ENCODE data around the gene PEAK1. TPM values are rescaled to one million over a fixed set of nuclear protein-coding genes. Genes with fewer than 3 reads are reported as not detected.

PEAK1 gene
- total RNA-seq, 2 donors from 2014 or later, result 44.2 to 59.8 TPM

DNA sequence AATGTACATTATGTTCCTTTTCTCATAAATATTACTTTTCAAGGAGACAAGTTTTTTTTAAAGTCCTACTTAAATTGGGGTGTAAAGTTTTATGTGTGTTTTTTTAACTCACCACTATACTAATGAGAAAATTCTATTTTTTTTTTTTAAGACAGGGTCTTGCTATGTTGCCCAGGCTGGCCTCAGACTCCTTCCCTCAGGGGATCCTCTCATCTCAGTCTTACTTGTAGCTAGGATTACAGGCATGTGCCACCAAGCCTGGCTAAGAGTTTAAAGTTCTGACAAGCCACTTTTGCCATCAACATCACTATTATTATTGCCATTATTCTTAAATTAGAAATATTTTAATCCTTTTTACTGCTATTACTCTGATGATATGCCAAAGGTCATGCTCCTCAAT lies 356.7 kb downstream of the PEAK1 start:
- no peak overlapping the region for H3K4me3 ChIP-seq
- no peak for DNase-seq (ENCODE audit: low spot score)
- H3K9me3 ChIP-seq, result no peaks in the 10 kb centered on the region
- peaks cover 0 to 55% of the 10 kb centered on the region in 2 donors for H3K4me1 ChIP-seq
- TF ChIP-seq, protein P1, sequence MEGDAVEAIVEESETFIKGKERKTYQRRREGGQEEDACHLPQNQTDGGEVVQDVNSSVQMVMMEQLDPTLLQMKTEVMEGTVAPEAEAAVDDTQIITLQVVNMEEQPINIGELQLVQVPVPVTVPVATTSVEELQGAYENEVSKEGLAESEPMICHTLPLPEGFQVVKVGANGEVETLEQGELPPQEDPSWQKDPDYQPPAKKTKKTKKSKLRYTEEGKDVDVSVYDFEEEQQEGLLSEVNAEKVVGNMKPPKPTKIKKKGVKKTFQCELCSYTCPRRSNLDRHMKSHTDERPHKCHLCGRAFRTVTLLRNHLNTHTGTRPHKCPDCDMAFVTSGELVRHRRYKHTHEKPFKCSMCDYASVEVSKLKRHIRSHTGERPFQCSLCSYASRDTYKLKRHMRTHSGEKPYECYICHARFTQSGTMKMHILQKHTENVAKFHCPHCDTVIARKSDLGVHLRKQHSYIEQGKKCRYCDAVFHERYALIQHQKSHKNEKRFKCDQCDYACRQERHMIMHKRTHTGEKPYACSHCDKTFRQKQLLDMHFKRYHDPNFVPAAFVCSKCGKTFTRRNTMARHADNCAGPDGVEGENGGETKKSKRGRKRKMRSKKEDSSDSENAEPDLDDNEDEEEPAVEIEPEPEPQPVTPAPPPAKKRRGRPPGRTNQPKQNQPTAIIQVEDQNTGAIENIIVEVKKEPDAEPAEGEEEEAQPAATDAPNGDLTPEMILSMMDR (IDR thresholded peaks at IDR 0.05), result no peak
- no peak overlapping the region for H3K27ac ChIP-seq
- no peaks in the 10 kb centered on the region for H3K27me3 ChIP-seq
- H3K36me3 ChIP-seq, result no peaks in the 10 kb centered on the region

DNA sequence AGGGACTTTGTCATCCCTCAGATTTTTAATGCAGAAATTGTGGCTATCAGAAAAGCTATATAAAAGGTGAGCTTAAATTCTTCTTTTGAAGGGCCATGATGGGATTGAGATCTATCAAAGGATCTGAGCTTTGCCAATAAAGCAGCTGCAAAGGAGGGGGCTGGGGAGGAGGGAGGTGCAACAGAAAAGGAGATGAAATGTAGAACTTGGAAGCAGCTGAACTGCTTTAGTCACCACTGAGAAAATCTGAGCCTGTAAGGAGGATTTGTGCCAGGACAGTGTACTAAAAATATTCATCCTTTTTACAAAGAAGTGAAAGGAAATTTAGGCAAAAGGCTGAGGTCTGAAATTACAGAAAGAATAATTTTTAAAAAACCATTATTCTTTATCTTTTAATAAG lies 359.4 kb downstream of the PEAK1 start:
- H3K9me3 ChIP-seq, result no peaks in the 10 kb centered on the region
- no peaks in the 10 kb centered on the region for H3K36me3 ChIP-seq
- DNase-seq (ENCODE audit: low spot score), result no peak
- TF ChIP-seq, protein P1 (IDR thresholded peaks at IDR 0.05), result no peak
- peaks cover 0 to 45% of the 10 kb centered on the region in 2 donors for H3K4me1 ChIP-seq
- no peak overlapping the region for H3K4me3 ChIP-seq
- H3K27me3 ChIP-seq, result no peaks in the 10 kb centered on the region
- H3K27ac ChIP-seq, result peak overlapping the region; percentile 40 to 41

- no peak overlapping the region for H3K27ac ChIP-seq
- no peaks in the 10 kb centered on the region for H3K9me3 ChIP-seq
- TF ChIP-seq, protein P1 (IDR thresholded peaks at IDR 0.05), result no peak
- H3K4me1 ChIP-seq, result peaks cover 0 to 40% of the 10 kb centered on the region in 2 donors
- H3K27me3 ChIP-seq, result no peaks in the 10 kb centered on the region
- no peak for DNase-seq (ENCODE audit: low spot score)
- H3K4me3 ChIP-seq, result no peak overlapping the region
- H3K36me3 ChIP-seq, result no peaks in the 10 kb centered on the region
Measured at GRCh38 chr15:77059786-77060361, 360.0 kb downstream of the PEAK1 start.

- no peak overlapping the region for H3K27ac ChIP-seq
Measured at GRCh38 chr15:77058468-77058867, 361.4 kb downstream of the PEAK1 start.

GRCh38 chr15:77057685-77058084 lies 362.2 kb downstream of the PEAK1 start:
- no peak overlapping the region for H3K4me3 ChIP-seq
- no peaks in the 10 kb centered on the region for H3K27me3 ChIP-seq
- no peaks in the 10 kb centered on the region for H3K9me3 ChIP-seq
- TF ChIP-seq, protein P1 (IDR thresholded peaks at IDR 0.05), result no peak
- H3K27ac ChIP-seq, result no peak overlapping the region
- H3K4me1 ChIP-seq, result peaks cover 0 to 26% of the 10 kb centered on the region in 2 donors
- H3K36me3 ChIP-seq, result peaks cover 3% of the 10 kb centered on the region
- DNase-seq (ENCODE audit: low spot score), result no peak

More at GRCh38 chr15:77058468-77058867, 361.4 kb downstream of the PEAK1 start:
- TF ChIP-seq, protein P1 (IDR thresholded peaks at IDR 0.05), result no peak
- no peaks in the 10 kb centered on the region for H3K27me3 ChIP-seq
- peaks cover 0 to 28% of the 10 kb centered on the region in 2 donors for H3K4me1 ChIP-seq
- H3K9me3 ChIP-seq, result no peaks in the 10 kb centered on the region
- DNase-seq (ENCODE audit: low spot score), result no peak
- no peak overlapping the region for H3K4me3 ChIP-seq
- no peaks in the 10 kb centered on the region for H3K36me3 ChIP-seq

- peaks cover 0 to 26% of the 10 kb centered on the region in 2 donors for H3K4me1 ChIP-seq
- H3K9me3 ChIP-seq, result no peaks in the 10 kb centered on the region
- DNase-seq (ENCODE audit: low spot score), result no peak
- no peaks in the 10 kb centered on the region for H3K27me3 ChIP-seq
- H3K36me3 ChIP-seq, result peaks cover 9% of the 10 kb centered on the region
- no peak overlapping the region for H3K27ac ChIP-seq
- no peak overlapping the region for H3K4me3 ChIP-seq
- TF ChIP-seq, protein P1 (IDR thresholded peaks at IDR 0.05), result no peak
Measured at GRCh38 chr15:77057072-77057471, 362.8 kb downstream of the PEAK1 start.
